Measurements from ENCODE around the gene TAPBP. TPM values are rescaled to one million over a fixed set of nuclear protein-coding genes. Genes with fewer than 3 reads are reported as not detected.

The TAPBP gene
- total and polyA plus RNA-seq, 9 of the 15 experiments (the other 6 are each of a cell fraction or from before 2014, with no cell fraction given), result 5.6 to 74.0 (median 22.3) TPM

- TF ChIP-seq GABPA (tag; conservative IDR thresholded peaks at IDR 0.05; ENCODE audit: low read depth), result peak; percentile 93
- TF ChIP-seq CHCHD3 (CRISPR knock-in tag; IDR thresholded peaks at IDR 0.05), result 0 out of 2 replicates have a peak, but pooled peaks have one; percentile 75
- TF ChIP-seq AFF1 (IDR thresholded peaks at IDR 0.05; ENCODE audit: low read depth in 1 of 2, partially characterized antibody in 2 of 2), result no peak
- no peak for TF ChIP-seq KAT2B (IDR thresholded peaks at IDR 0.05; ENCODE audit: low read depth, low read length)
- TF ChIP-seq SAFB (IDR thresholded peaks at IDR 0.05; ENCODE audit: borderline replicate concordance, low read depth, low read length), result 0 out of 2 replicates have a peak, but pooled peaks have one; percentile 52
- TF ChIP-seq ESRRA (IDR thresholded peaks at IDR 0.05; ENCODE audit: borderline replicate concordance, low read depth), result peak; percentile 90
- TF ChIP-seq ZNF592 (IDR thresholded peaks at IDR 0.05), result peak; percentile 88
- TF ChIP-seq CHD2 (IDR thresholded peaks at IDR 0.05; ENCODE audit: low read depth, low read length), result peak; percentile 78
- TF ChIP-seq CXXC5 (CRISPR knock-in tag; IDR thresholded peaks at IDR 0.05), result peak; percentile 99
- TF ChIP-seq ZNF586 (CRISPR knock-in tag; conservative IDR thresholded peaks at IDR 0.05), result peak; percentile 90
- TF ChIP-seq IRF1 (CRISPR knock-in tag; IDR thresholded peaks at IDR 0.05; ENCODE audit: borderline replicate concordance), result no peak
- peak; percentile 20; the same call in 1 of the 2 replicates for TF ChIP-seq NCOA6 (IDR thresholded peaks at IDR 0.05)
- TF ChIP-seq NRF1 (conservative IDR thresholded peaks at IDR 0.05 in 1 of 2, IDR thresholded peaks at IDR 0.05 in 1 of 2), result peak; percentile 78 to 82
- TF ChIP-seq U2AF2 (optimal IDR thresholded peaks at IDR 0.05; ENCODE audit: low read depth, low read length), result no peak
- peak; percentile 74; the same call in 1 of the 2 replicates for TF ChIP-seq NR1H2 (CRISPR knock-in tag; IDR thresholded peaks at IDR 0.05)
- TF ChIP-seq E2F1 (CRISPR knock-in tag; IDR thresholded peaks at IDR 0.05), result peak; percentile 33; the same call in 1 of the 2 replicates
- TF ChIP-seq ARID1B (IDR thresholded peaks at IDR 0.05), result peak; percentile 37; the same call in 1 of the 2 replicates
Measured at GRCh38 chr6:33276864-33277662, 36.8 kb downstream of the TAPBP start, which contains the start of gene B3GALT4 (continued).

Data from K562 (cell line).